Suprapubic skin (tissue), 3 donors: ENCODE data around the gene CD1D.

Experiments used
- CTCF ChIP-seq, 2 donors: fragments of 200-600 bp in 1 of 2; fragments of 450-650 bp in 1 of 2; sonication (generic) in 1 of 2; IDR thresholded peaks; one replicate each; pipeline ENCODE4 v1.5.1; 2016 to 2019; ENCODE audit warnings: antibody characterized with exemption in 2 of 2, mild to moderate bottlenecking in 1 of 2, moderate library complexity in 1 of 2
- POLR2AphosphoS5 ChIP-seq, 3 donors: sonication (generic); formaldehyde crosslinking; IDR thresholded peaks; one replicate each; pipeline ENCODE4 v1.6.1; 2017; ENCODE audit warnings: antibody characterized with exemption in 3 of 3

- TF ChIP-seq POLR2AphosphoS5 (IDR thresholded peaks at IDR 0.05) (no peak), CTCF (IDR thresholded peaks at IDR 0.05) (no peak)
Measured at GRCh38 chr1:158155673-158156072, 25.0 kb upstream of the CD1D start.
